Heart left ventricle (tissue), 16 donors: ENCODE data around the gene ATP13A4. TPM values are rescaled to one million over a fixed set of nuclear protein-coding genes. Genes with fewer than 3 reads are reported as not detected.

ENCODE experiments used
- ATAC-seq, 4 donors: fragments of 200-7000 bp; cut with Tn5 transposase; one replicate each; pipeline ENCODE4 v1.9.1; 2020 to 2022; ENCODE audit warnings: moderate library complexity in 4 of 4, mild to moderate bottlenecking in 3 of 4, moderate number of reproducible peaks in 1 of 4
- DNase-seq, 5 donors: peaks; one replicate each; pipeline ENCODE4 v3.0.0-alpha.2; 2020
- H3K27ac ChIP-seq, 12 donors: fragments of 200-600 bp; sonication (generic) in 4 of 12; one replicate each; pipeline versions ENCODE4 v1.5.0 to v1.8.0; 2016 to 2022; ENCODE audit warnings: mild to moderate bottlenecking in 2 of 12
- H3K27me3 ChIP-seq, 9 donors: fragments of 200-600 bp; sonication (generic) in 2 of 9; one replicate each; pipeline versions ENCODE4 v1.5.1 to v1.8.0; 2016 to 2022; ENCODE audit warnings: mild to moderate bottlenecking in 3 of 9
- H3K36me3 ChIP-seq, 9 donors: fragments of 200-600 bp; sonication (generic) in 2 of 9; one replicate each; pipeline versions ENCODE4 v1.5.0 to v1.8.0; 2018 to 2022; ENCODE audit warnings: mild to moderate bottlenecking in 2 of 9
- H3K4me1 ChIP-seq, 12 donors: fragments of 200-600 bp; sonication (generic) in 4 of 12; one replicate each; pipeline versions ENCODE4 v1.5.0 to v1.8.0; 2016 to 2022; ENCODE audit warnings: mild to moderate bottlenecking in 3 of 12
- H3K4me3 ChIP-seq, 12 donors: fragments of 200-600 bp; sonication (generic) in 4 of 12; one replicate each; pipeline versions ENCODE4 v1.5.0 to v1.8.0; 2017 to 2022; ENCODE audit warnings: mild to moderate bottlenecking in 9 of 12, moderate library complexity in 4 of 12
- H3K9me3 ChIP-seq, 12 donors: fragments of 200-600 bp; sonication (generic) in 4 of 12; one replicate each; pipeline versions ENCODE4 v1.5.0 to v1.8.0; 2016 to 2022; ENCODE audit warnings: mild to moderate bottlenecking in 1 of 12
- CTCF ChIP-seq, 12 donors: fragments of 200-600 bp; sonication (generic) in 4 of 12; IDR thresholded peaks; one replicate each; pipeline versions ENCODE4 v1.5.0 to v1.8.0; 2018 to 2022; ENCODE audit warnings: antibody characterized with exemption in 12 of 12, mild to moderate bottlenecking in 5 of 12
- POLR2A ChIP-seq, 2 donors: fragments of 450-650 bp; IDR thresholded peaks; one replicate each; pipeline ENCODE4 v1.6.1; 2017; ENCODE audit warnings: antibody characterized with exemption in 2 of 2, mild to moderate bottlenecking in 2 of 2, moderate library complexity in 2 of 2
- WGBS, 4 donors: extraction: QIAGEN DNeasy Blood & Tissue Kit in 2 of 4; methylation state at CpG; one replicate each; pipeline versions ENCODE4 v1.1.5 to v1.1.7; 2013 to 2018; 5-methylcytosine and 5-hydroxymethylcytosine counted together
- intact Hi-C, 10 donors: fragments of 100-400 bp; cut with DNase I; formaldehyde crosslinking; loops; one replicate each; pipeline versions ENCODE4 v1.11.1 to v1.14.2; 2022
- polyA plus RNA-seq, 2 donors: library from polyadenylated mRNA; stranded (reverse); fragments of 200-250 nt; gene quantifications; one replicate each; pipeline ENCODE4 v1.2.3, GENCODE V29; 2013
- total RNA-seq, 9 donors: library from RNA; depleted of rRNA in 2 of 9; stranded (reverse); fragments of >200 nt in 2 of 9; fragmentation: NEBNext Ultra II Directional in 3 of 9; extraction: Animal tissue kit (Norgen Biotek cat#: 25700) in 3 of 9; gene quantifications; one replicate each; pipeline versions ENCODE4 v1.1.0 to v1.2.4, GENCODE V29; 2016 to 2023
- donor health status: ischemic (EF 13 %, LVEDD 7.1; RV severe dilation, severe dysfunction).
- donor health status: healthy with polysubstance abuse.
- donor health status: DM: no; HTN: yes; CAD: no.
- donor health status: DM: no; HTN: no; CAD: no.
- donor health status: ischemic (EF 25% LVEDD 6.9; RV normal size, moderate dysfunction).
- donor health status: ischemic (EF 25% LVEDD 5.7; RV mildly dilated, moderate dysfunction).
- donor health status: healthy.
- donor health status: DM: yes; HTN: yes; CAD: no.
- donor health status: ischemic (EF 35%, LVEDD 5.7; RV mildly dilated, moderate dysfunction).
- donor health status: nonischemic (EF 11% LVEDD 7.7; RV severe dilation, severe dysfunction).
- donor health status: DM: yes; HTN: yes; CAD: no.
- donor health status: PGD.
- donor health status: ischemic (EF 29% LVEDD 5.4; RV normal size, mild dysfunction).
- donor health status: nonischemic (EF 23%, LVEDD 6.1; RV moderate dilation, normal function).

Gene ATP13A4
- total and polyA plus RNA-seq, 11 donors, result 0.48 to 0.97 (median 0.51) TPM; not detected in 8

- 86 to 91% (median 88%) methylated on average over 2 of the region's 2 CpGs for WGBS, 4 donors
- Histone ChIP-seq H3K27ac (no peak overlapping the region), H3K4me3 (no peak overlapping the region), H3K36me3 (no peaks in the 10 kb centered on the region), H3K27me3 (no peaks in the 10 kb centered on the region), H3K4me1 (no peaks in the 10 kb centered on the region), H3K9me3 (no peaks in the 10 kb centered on the region)
- intact Hi-C loops, result no loop called here
- no peak for TF ChIP-seq CTCF (IDR thresholded peaks at IDR 0.05)
- no peak for TF ChIP-seq POLR2A (IDR thresholded peaks at IDR 0.05)
- no peak for ATAC-seq
- DNase-seq, result no peak
These were observed 151.4 kb downstream of the ATP13A4 start for GRCh38 chr3:193403307-193403706.

GRCh38 chr3:193400304-193400703, 154.4 kb downstream of the ATP13A4 start:
- intact Hi-C loops, result no loop called here
- Histone ChIP-seq H3K36me3 (no peaks in the 10 kb centered on the region), H3K27ac (no peak overlapping the region), H3K4me1 (no peaks in the 10 kb centered on the region), H3K4me3 (no peak overlapping the region), H3K27me3 (no peaks in the 10 kb centered on the region), H3K9me3 (no peaks in the 10 kb centered on the region)
- DNase-seq (no peak), ATAC-seq (no peak)
- TF ChIP-seq POLR2A (IDR thresholded peaks at IDR 0.05) (no peak), CTCF (IDR thresholded peaks at IDR 0.05) (no peak)

- WGBS, 4 donors, result 48 to 69% (median 63%) methylated on average over 7 of the region's 7 CpGs
These were observed 158.0 kb downstream of the ATP13A4 start for GRCh38 chr3:193396451-193397244.

GRCh38 chr3:193391902-193392301, 162.8 kb downstream of the ATP13A4 start:
- intact Hi-C loops, result no loop called here
- H3K36me3 ChIP-seq, result no peaks in the 10 kb centered on the region
- no peaks in the 10 kb centered on the region for H3K4me1 ChIP-seq
- no peak for DNase-seq
- H3K27ac ChIP-seq, result no peak overlapping the region
- ATAC-seq, result peak in 1 of 4 donors; percentile 52
- TF ChIP-seq POLR2A (IDR thresholded peaks at IDR 0.05) (no peak), CTCF (IDR thresholded peaks at IDR 0.05) (no peak)
- 57 to 79% (median 64%) methylated on average over 1 to 3 of the region's 3 CpGs for WGBS, 4 donors
- H3K27me3 ChIP-seq, result no peaks in the 10 kb centered on the region
- H3K9me3 ChIP-seq, result no peaks in the 10 kb centered on the region
- H3K4me3 ChIP-seq, result no peak overlapping the region

More at GRCh38 chr3:193396451-193397244, 158.0 kb downstream of the ATP13A4 start:
- H3K36me3 ChIP-seq, result no peaks in the 10 kb centered on the region
- no peaks in the 10 kb centered on the region for H3K9me3 ChIP-seq
- ATAC-seq, result peak in 1 of 4 donors; percentile 47
- no peaks in the 10 kb centered on the region for H3K4me1 ChIP-seq
- no peak for DNase-seq
- no peaks in the 10 kb centered on the region for H3K27me3 ChIP-seq
- TF ChIP-seq CTCF (IDR thresholded peaks at IDR 0.05) (no peak), POLR2A (IDR thresholded peaks at IDR 0.05) (no peak)
- H3K27ac ChIP-seq, result no peak overlapping the region
- intact Hi-C loops, result no loop called here
- H3K4me3 ChIP-seq, result no peak overlapping the region
